ENCODE results near the gene TTLL9.
A peak's percentile ranks its signal among the peaks of the same experiment; 100 is the strongest.

The TTLL9 gene

DNA sequence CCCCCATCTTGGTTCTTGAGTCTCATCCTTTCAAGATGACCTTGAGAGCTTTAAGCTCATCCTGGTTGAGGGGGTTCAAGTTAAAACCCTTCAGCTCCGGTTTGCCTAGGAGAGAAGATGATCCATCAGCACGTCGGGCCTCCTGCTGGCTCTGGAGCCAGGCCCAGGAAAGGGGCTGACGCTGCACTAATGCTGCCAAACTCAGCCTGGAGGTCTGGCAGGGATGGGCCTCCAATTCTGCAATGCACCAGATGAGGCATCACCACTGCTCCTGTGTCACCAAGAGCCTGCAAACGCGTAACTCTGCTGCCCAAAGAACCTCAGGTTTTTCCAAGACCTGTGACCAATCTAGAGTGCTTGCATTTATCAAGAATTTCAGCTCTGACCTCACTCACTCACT is 75.4 kb downstream of the TTLL9 start:
- Histone ChIP-seq H3K27me3 (no peaks in the 10 kb centered on the region), H3K36me3 (peaks cover 59% of the 10 kb centered on the region), H3K9me3 (no peaks in the 10 kb centered on the region), H3K4me1 (no peaks in the 10 kb centered on the region), H3K4me3 (ENCODE audit: low read depth, low read length) (no peak overlapping the region)
- DNase-seq = no peak
- TF ChIP-seq, protein P1, sequence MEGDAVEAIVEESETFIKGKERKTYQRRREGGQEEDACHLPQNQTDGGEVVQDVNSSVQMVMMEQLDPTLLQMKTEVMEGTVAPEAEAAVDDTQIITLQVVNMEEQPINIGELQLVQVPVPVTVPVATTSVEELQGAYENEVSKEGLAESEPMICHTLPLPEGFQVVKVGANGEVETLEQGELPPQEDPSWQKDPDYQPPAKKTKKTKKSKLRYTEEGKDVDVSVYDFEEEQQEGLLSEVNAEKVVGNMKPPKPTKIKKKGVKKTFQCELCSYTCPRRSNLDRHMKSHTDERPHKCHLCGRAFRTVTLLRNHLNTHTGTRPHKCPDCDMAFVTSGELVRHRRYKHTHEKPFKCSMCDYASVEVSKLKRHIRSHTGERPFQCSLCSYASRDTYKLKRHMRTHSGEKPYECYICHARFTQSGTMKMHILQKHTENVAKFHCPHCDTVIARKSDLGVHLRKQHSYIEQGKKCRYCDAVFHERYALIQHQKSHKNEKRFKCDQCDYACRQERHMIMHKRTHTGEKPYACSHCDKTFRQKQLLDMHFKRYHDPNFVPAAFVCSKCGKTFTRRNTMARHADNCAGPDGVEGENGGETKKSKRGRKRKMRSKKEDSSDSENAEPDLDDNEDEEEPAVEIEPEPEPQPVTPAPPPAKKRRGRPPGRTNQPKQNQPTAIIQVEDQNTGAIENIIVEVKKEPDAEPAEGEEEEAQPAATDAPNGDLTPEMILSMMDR (IDR thresholded peaks at IDR 0.05; ENCODE audit: low read depth, low read length) = no peak

DNA sequence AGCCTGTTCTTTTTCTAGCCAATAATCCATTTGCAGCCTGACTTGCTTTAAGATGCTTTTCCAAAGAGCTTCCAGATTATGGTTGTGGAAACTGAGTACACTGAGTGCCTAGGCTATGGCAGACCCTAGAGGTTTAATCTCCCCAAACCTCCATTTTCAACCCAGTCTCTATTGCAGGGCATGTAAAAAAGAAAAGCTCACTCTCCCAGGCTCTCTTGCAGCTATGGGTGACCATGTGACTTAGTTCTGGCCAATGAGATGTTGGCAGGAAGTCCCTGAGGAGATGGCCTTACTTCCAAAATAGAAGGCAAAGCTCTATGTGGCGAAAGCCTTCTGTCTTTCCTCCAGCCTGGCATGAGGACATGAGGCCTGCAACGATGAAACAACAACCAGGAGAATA is 77.6 kb downstream of the TTLL9 start:
- TF ChIP-seq, protein P1 (IDR thresholded peaks at IDR 0.05; ENCODE audit: low read depth, low read length) = no peak
- H3K9me3 ChIP-seq = no peaks in the 10 kb centered on the region
- H3K4me1 ChIP-seq = no peaks in the 10 kb centered on the region
- peaks cover 59% of the 10 kb centered on the region for H3K36me3 ChIP-seq
- no peak overlapping the region for H3K4me3 ChIP-seq (ENCODE audit: low read depth, low read length)
- DNase-seq = no peak
- H3K27me3 ChIP-seq = no peaks in the 10 kb centered on the region

DNA sequence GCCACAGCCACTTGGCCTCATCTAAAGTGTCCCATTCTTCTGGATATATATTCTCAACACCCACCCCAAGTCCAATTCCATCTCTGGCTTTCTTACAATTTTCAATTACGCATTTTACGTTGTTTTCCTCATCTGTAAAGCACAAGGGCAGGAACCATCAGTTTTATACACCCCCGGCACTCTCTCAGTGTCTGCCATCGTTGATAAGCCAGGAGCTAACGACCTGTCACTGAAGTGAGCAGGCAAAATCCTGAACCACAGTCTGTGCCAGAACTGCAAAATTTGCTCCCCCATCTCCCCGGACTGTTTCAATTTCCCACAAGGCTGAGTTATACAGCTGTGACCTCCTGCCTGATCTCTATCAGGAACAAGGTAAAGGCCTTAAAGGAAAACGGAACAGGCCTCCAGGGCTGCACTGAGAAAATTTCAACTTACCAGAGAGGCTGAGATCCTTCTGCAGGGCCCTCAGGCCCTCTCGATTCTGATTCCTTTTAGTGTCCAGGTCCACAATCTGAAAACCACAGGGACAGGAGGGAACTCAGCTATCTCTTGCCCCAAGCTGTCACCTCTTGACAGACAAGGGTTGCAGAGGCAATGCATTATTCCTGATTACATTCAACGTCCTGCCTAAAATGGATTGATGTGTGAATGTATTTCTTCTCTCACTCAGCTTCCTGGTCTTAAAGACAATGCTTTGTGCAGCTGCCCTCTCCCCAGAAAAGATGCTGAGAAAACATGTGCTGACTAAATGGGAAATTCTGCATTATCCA is 79.6 kb downstream of the TTLL9 start:
- no peaks in the 10 kb centered on the region for H3K4me1 ChIP-seq
- no peaks in the 10 kb centered on the region for H3K27me3 ChIP-seq
- no peak for DNase-seq
- TF ChIP-seq, protein P1 (IDR thresholded peaks at IDR 0.05; ENCODE audit: low read depth, low read length) = no peak
- peaks cover 53% of the 10 kb centered on the region for H3K36me3 ChIP-seq
- H3K9me3 ChIP-seq = no peaks in the 10 kb centered on the region
- H3K4me3 ChIP-seq (ENCODE audit: low read depth, low read length) = peak overlapping the region; percentile 99

DNA sequence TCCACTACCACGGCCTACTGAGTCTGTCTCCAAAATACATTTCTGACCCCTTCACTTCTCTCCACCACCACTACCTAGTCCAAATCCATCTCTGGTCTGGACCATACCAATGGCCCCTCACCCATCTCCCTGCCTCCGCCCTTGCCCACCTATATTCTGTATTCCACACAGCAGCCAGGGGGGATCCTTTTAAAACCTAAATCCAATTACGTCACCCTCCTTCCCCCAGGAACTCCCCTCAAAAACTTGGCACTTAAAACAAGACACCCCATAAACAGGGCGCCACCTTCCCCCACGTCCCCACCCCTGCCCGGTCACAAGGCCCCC is 80.7 kb downstream of the TTLL9 start:
- Histone ChIP-seq H3K27me3 (no peaks in the 10 kb centered on the region), H3K4me1 (no peaks in the 10 kb centered on the region), H3K4me3 (ENCODE audit: low read depth, low read length) (peak overlapping the region; percentile 99), H3K9me3 (no peaks in the 10 kb centered on the region), H3K36me3 (peaks cover 43% of the 10 kb centered on the region)
- TF ChIP-seq, protein P1 (IDR thresholded peaks at IDR 0.05; ENCODE audit: low read depth, low read length) = no peak
- DNase-seq = no peak

DNA sequence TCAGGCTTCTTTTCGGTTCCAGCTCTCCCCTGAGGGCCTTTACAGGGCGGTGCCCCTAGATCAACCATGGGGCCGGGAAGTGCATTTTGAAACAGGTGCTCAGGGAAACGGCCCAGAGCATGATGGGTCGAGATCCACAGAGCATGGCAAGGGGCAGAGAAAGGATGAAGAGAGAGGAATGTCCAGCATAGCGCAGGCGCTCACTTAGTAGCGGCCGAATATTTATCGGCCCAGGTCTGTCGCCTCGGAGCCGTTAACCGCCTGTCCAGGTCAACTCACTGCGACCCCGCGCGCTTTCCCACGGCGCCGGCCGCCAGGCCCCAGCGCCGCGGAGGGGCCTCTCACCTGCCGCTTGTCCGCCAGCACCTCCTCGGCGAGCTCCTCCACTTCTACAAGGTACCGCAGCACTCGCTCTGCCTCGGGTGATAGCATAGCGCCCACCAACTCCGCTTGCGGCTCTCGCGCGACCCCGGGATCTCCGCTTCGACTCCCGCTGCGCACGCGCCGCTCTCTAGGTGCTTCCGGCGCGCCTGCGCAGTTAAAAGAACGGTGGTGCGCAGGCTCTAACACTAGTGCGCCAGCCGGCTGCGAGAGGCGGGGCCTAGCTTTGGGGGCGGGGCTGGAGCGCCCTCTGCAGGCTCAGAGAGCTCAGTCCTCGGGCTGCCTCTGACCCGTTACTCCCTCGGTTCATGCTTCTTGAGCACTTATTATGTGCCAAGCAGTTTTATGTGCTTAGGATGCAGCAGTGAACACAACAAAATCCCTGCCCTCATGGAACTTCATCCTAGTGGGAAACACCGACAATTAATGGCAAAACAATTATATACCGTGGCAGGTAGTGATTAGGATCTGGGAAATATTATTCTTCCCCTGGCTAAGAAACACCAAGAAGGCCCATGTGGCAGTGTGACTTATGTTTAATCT is 81.4 kb downstream of the TTLL9 start, which contains the start of gene PDRG1:
PDRG1 (minus strand) TSS at position 517 of the 924 bp plus-strand sequence; CDS start at position 432, 85 bp downstream.
- H3K9me3 ChIP-seq = no peaks in the 10 kb centered on the region
- H3K4me3 ChIP-seq (ENCODE audit: low read depth, low read length) = peak within 1 kb of the TSS; percentile 99
- peaks cover 2% of the 10 kb centered on the region; the same call in 1 of the 2 replicates for H3K27me3 ChIP-seq
- H3K4me1 ChIP-seq = no peaks in the 10 kb centered on the region
- DNase-seq = peak; percentile 98
- peaks cover 37% of the 10 kb centered on the region for H3K36me3 ChIP-seq
- TF ChIP-seq, protein P1 (IDR thresholded peaks at IDR 0.05; ENCODE audit: low read depth, low read length) = peak; percentile 95

Data from BE2C (cell line).